Esophagus squamous epithelium (tissue), 4 donors: ENCODE measurements around the gene CAMK1D.

Source experiments
- CTCF ChIP-seq, 6 experiments: fragments of 450-650 bp in 4 of 6; fragments of 200-600 bp in 2 of 6; sonication (generic) in 2 of 6; IDR thresholded peaks; one replicate each; pipeline ENCODE4 v1.5.1; 2016 to 2019; ENCODE audit warnings: antibody characterized with exemption in 6 of 6, mild to moderate bottlenecking in 4 of 6, moderate library complexity in 4 of 6
- POLR2A ChIP-seq, 4 donors: fragments of 450-650 bp; IDR thresholded peaks; one replicate each; pipeline ENCODE4 v1.6.1; 2017; ENCODE audit warnings: antibody characterized with exemption in 4 of 4, mild to moderate bottlenecking in 4 of 4, moderate library complexity in 3 of 4

GRCh38 chr10:12340937-12341336 is 8.4 kb upstream of the CAMK1D start:
- TF ChIP-seq POLR2A (IDR thresholded peaks at IDR 0.05) (no peak), CTCF (IDR thresholded peaks at IDR 0.05) (no peak)
